Measurements from ENCODE around the gene SEC24A.
"Not testable (repeated sequence)": the region's sequence is repeated elsewhere in the genome, so short reads cannot be mapped to it uniquely, and the experiment has no call there.

SEC24A gene

GRCh38 chr5:134648425-134649162, at the start of gene SEC24A:
TSS of gene SEC24A (plus strand) at chr5:134648785. CDS start at chr5:134649077, 292 bp downstream.
- DNase-seq = peak; percentile 91

- not testable (repeated sequence) for DNase-seq
These were observed 48.8 kb upstream of the SEC24A start for GRCh38 chr5:134599820-134600219.

- no peak for DNase-seq
These were observed 48.0 kb upstream of the SEC24A start for GRCh38 chr5:134600600-134600999.

- no peak for DNase-seq
These were observed 45.5 kb upstream of the SEC24A start for GRCh38 chr5:134603059-134603458.

GRCh38 chr5:134604908-134605307, 43.7 kb upstream of the SEC24A start:
- DNase-seq = no peak

GRCh38 chr5:134606726-134607125, 41.9 kb upstream of the SEC24A start:
- DNase-seq = no peak

- DNase-seq = no peak
These were observed 40.0 kb upstream of the SEC24A start for GRCh38 chr5:134608555-134608954.

GRCh38 chr5:134609232-134609851, 39.2 kb upstream of the SEC24A start:
- DNase-seq = no peak

GRCh38 chr5:134610725-134611124, 37.9 kb upstream of the SEC24A start:
- DNase-seq = no peak

GRCh38 chr5:134611515-134611914, 37.1 kb upstream of the SEC24A start:
- no peak for DNase-seq

GRCh38 chr5:134614450-134615085, 34.0 kb upstream of the SEC24A start:
- DNase-seq = no peak

- DNase-seq = no peak
These were observed 28.0 kb upstream of the SEC24A start for GRCh38 chr5:134620634-134621033.

GRCh38 chr5:134625559-134625958, 23.0 kb upstream of the SEC24A start:
- DNase-seq = no peak

GRCh38 chr5:134626369-134627014, 22.1 kb upstream of the SEC24A start:
- DNase-seq = no peak

GRCh38 chr5:134634227-134634626, 14.4 kb upstream of the SEC24A start:
- no peak for DNase-seq

GRCh38 chr5:134635366-134635765, 13.2 kb upstream of the SEC24A start:
- not testable (repeated sequence) for DNase-seq

GRCh38 chr5:134637116-134637721, 11.4 kb upstream of the SEC24A start:
- no peak for DNase-seq

GRCh38 chr5:134638760-134639201, 9.8 kb upstream of the SEC24A start:
- no peak for DNase-seq

- DNase-seq = no peak
These were observed 5.6 kb upstream of the SEC24A start for GRCh38 chr5:134642931-134643530.

- DNase-seq = no peak
These were observed 698 bp upstream of the SEC24A start for GRCh38 chr5:134647750-134648424.

- peak; percentile 49 for DNase-seq
These were observed 714 bp downstream of the SEC24A start for GRCh38 chr5:134649163-134649835.

Data from right forelimb (tissue), 1 donor.